Measurements from ENCODE around the gene ALDH6A1. TPM values are rescaled to one million over a fixed set of nuclear protein-coding genes. Genes with fewer than 3 reads are reported as not detected.
A peak's percentile ranks its signal among the peaks of the same experiment; 100 is the strongest.

ALDH6A1 gene
- total RNA-seq, 1 donor from 2014 or later = 10.8 TPM

DNA sequence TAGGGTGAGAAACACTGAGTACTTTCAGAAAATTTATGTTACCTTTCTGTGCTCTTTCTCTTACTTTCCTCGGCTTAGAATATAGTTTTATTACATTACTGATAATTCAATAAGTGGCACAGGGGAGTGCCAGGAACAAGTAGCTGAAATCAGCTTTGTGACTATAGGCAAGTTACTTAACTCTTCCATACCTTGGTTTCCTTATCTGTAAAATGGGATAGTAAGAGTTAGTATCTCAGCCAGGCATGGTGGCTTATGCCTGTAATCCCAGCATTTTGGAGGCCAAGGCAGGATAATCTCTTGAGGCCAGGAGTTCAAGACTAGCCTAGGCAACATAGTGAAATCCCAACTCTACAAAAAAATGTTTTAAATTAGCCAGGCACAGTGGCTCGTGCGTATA lies 49.7 kb downstream of the ALDH6A1 start:
- H3K4me1 Mint-ChIP-seq = no peaks in the 10 kb centered on the region
- no peaks in the 10 kb centered on the region for H3K9me3 Mint-ChIP-seq
- H3K4me3 Mint-ChIP-seq = no peak overlapping the region
- intact Hi-C loops (cut with micrococcal nuclease) = no loop called here
- H3K27ac Mint-ChIP-seq = no peak overlapping the region
- H3K36me3 Mint-ChIP-seq (ENCODE audit: low read depth) = no peaks in the 10 kb centered on the region
- DNase-seq = no peak
- H3K27me3 Mint-ChIP-seq = no peaks in the 10 kb centered on the region

DNA sequence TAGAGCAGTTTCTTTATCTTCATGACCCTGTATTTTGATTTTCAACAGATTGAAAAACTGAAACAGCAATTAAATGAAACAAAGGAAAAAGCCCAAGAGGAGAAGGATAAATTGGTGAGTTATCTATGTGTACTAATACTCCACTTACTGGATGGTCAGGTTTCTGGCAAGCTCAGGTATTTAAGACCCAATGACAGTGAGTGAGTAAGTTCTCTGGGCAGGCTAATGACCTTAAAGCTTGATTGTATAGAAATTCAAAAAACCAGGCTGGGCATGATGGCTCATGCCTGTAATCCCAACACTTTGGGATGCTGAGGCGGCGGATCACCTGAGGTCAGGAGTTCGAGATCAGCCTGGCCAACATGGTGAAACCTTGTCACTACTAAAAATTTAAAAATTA lies 55.1 kb downstream of the ALDH6A1 start:
- H3K4me1 Mint-ChIP-seq = no peaks in the 10 kb centered on the region
- intact Hi-C loops (cut with micrococcal nuclease) = no loop called here

DNA sequence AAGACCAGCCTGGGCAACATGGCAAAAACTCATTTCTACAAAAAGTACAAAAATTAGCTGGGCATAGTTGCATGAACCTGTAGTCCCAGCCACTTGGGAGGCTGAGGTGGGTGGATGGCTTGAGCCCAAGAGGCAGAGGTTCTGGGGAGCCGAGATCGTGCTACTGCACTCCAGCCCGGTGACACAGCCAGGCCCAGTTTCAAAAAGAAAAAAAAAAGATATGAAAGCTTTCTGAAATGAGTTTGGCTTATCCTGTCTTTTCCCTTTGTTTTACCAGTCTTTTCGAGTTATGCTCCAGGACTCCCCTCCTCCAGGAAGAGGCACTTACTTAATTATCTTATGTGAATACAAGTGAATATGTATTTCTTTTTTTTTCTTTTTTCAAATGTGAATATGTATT lies 61.9 kb downstream of the ALDH6A1 start:
- intact Hi-C loops (cut with micrococcal nuclease) = no loop called here
- H3K36me3 Mint-ChIP-seq (ENCODE audit: low read depth) = no peaks in the 10 kb centered on the region
- H3K27ac Mint-ChIP-seq = no peak overlapping the region
- peaks cover 13% of the 10 kb centered on the region for H3K4me1 Mint-ChIP-seq
- H3K4me3 Mint-ChIP-seq = no peak overlapping the region
- no peak for DNase-seq
- no peaks in the 10 kb centered on the region for H3K9me3 Mint-ChIP-seq
- no peaks in the 10 kb centered on the region for H3K27me3 Mint-ChIP-seq

More for the DNA sequence above, 55.1 kb downstream of the ALDH6A1 start:
- Mint-ChIP-seq H3K9me3 (no peaks in the 10 kb centered on the region), H3K4me3 (no peak overlapping the region), H3K27ac (no peak overlapping the region), H3K36me3 (ENCODE audit: low read depth) (no peaks in the 10 kb centered on the region), H3K27me3 (no peaks in the 10 kb centered on the region)
- no peak for DNase-seq

DNA sequence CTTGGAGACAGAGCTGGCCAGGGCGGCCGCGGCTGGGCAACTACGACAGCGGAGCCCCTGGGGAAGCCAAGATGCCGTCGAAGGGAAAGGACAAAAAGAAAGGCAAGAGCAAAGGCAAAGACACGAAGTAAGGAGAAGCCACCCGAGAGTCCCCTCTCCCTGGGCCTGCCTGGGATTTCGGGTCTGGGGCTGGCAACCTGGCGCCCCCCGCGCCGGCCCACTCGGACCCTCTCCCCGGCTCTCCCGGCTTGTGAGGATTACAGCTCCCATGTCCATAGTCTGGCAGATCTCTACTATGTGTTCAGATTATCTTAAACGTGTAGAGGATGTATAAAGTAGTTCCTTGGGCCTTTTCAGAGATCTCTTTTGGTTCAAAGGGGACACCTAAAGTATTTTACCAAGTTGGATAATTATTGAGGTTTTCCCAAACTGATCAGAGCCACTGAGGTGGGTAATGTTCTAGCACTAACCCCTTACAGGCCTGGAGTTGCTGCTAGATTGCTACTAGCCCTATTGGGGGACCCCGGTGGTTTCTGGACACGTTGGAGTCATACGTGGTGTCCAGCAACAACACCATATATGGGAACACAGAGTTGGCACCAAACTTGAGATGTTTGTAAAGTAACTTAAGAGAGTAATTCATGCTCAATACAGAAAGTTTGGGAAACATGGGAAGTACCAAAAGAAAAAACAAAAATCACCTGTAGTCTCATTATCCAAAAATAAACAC lies 64.7 kb downstream of the ALDH6A1 start:
- no peaks in the 10 kb centered on the region for H3K9me3 Mint-ChIP-seq
- no peaks in the 10 kb centered on the region for H3K36me3 Mint-ChIP-seq (ENCODE audit: low read depth)
- H3K27me3 Mint-ChIP-seq = no peaks in the 10 kb centered on the region
- peak; percentile 61 for DNase-seq
- peak overlapping the region; percentile 73 for H3K27ac Mint-ChIP-seq
- peak overlapping the region; percentile 92 for H3K4me3 Mint-ChIP-seq
- intact Hi-C loops (cut with micrococcal nuclease) = loop anchor here (1.0 to 5.0 kb wide), 6 partner anchors 65 to 529 kb away; partner anchors contain the start of genes ALDH6A1, COQ6, FAM161B and LIN52
- peaks cover 17% of the 10 kb centered on the region for H3K4me1 Mint-ChIP-seq

DNA sequence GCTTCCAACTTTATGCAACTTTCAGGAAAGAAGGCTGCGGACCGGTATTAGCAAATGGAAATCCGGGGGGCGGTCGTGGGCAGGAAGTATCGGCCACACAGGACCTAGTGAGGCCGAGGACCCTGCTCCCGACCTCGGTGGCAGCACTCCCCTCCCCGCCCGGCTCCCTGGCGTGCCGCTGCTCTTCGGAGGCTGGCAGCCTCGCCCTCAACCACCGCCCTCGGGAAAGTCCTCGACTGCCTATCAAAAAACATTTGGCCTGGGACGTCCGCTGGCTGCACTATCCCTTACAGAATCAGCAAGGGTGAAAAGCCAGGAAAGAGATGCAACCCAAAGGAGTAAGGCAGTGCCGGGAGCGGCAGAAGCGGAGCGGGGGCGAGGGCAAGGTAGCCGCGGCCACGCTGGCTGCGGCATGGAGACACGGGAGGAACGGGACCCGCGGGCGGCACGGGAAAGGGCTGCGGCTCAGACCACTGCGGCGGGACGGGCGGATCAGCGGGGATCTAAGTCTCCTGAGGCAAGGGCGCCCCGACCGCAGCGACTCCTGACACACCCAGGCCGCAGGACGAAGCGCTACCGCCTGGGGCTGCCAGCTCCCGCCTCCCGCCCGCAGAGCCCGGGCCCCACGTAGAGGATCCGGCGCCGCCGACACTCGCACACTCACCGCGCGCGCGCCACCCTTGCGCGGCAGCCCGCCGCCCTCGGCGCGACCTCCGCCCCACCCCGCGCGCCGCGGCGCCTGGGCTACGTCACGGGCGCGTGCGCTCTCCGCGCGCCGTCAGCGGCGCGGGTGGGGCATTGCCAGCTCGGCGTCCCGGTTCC lies 65.5 kb downstream of the ALDH6A1 start, which contains the start of the genes BBOF1 and ENTPD5:
BBOF1 (plus strand) TSS at position 764 of the 822 bp plus-strand sequence. CDS start 130 bp downstream, outside the sequence.
ENTPD5 (minus strand) TSS at position 703 of the 822 bp plus-strand sequence. CDS start 31,186 bp downstream, outside the sequence.
- no peaks in the 10 kb centered on the region for H3K27me3 Mint-ChIP-seq
- H3K36me3 Mint-ChIP-seq (ENCODE audit: low read depth) = no peaks in the 10 kb centered on the region
- peak; percentile 97 for DNase-seq
- peaks cover 17% of the 10 kb centered on the region for H3K4me1 Mint-ChIP-seq
- H3K27ac Mint-ChIP-seq = peak within 1 kb of the TSS; percentile 97
- no peaks in the 10 kb centered on the region for H3K9me3 Mint-ChIP-seq
- intact Hi-C loops (cut with micrococcal nuclease) = loop anchor here (1.0 to 5.0 kb wide), 6 partner anchors 66 to 528 kb away; partner anchors contain the start of genes ALDH6A1, COQ6, FAM161B and LIN52
- peak within 1 kb of the TSS; percentile 92 for H3K4me3 Mint-ChIP-seq

DNA sequence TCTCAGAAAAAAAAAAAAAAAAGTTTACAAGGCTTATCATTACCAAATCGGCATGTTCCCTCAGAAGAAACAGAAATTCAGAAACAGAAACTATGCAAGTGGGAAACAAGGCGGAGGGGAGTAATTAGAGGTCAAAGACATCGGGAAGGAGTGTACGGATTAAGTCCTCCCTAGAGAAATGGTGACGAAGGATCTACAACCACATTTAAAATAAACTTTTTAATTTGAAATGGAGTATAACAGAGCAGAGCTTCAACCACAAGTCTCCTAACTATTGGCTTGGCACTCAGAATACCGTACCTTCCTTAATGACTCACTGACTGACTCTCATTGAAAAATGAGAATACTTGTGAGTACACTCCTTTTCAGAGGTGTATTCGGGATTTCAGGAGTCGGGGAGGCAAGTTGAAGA lies 66.1 kb downstream of the ALDH6A1 start:
- peak overlapping the region; percentile 92 for H3K4me3 Mint-ChIP-seq
- H3K27ac Mint-ChIP-seq = peak overlapping the region; percentile 97
- peak; percentile 60 for DNase-seq
- no peaks in the 10 kb centered on the region for H3K27me3 Mint-ChIP-seq
- H3K36me3 Mint-ChIP-seq (ENCODE audit: low read depth) = peaks cover 5% of the 10 kb centered on the region
- peaks cover 17% of the 10 kb centered on the region for H3K4me1 Mint-ChIP-seq
- no peaks in the 10 kb centered on the region for H3K9me3 Mint-ChIP-seq
- intact Hi-C loops (cut with micrococcal nuclease) = loop anchor here (2.0 to 5.0 kb wide), 4 partner anchors 131 to 527 kb away; partner anchors contain the start of genes PNMA1, RIOX1 and ZNF410

DNA sequence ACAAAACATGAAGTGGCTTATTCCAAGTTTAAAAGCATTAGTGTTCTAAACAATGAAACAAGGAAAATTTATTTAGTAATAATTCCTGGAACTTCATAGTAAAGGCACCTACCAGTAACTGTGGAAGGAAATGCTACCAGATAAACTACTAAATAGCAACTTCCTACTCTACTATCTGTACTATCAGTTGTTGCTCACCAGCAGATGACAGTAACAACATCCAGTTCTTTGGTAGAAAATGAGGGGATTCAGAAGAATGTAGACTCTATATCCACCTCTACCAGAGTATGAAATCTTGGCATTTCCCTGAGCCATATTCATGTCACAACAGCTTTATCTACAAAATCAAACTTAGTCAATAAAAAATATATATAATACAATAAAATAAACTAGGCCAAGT lies 68.3 kb downstream of the ALDH6A1 start:
- H3K36me3 Mint-ChIP-seq (ENCODE audit: low read depth) = peaks cover 9% of the 10 kb centered on the region
- intact Hi-C loops (cut with micrococcal nuclease) = loop anchor here (5.0 kb wide), 1 partner anchor 304 kb away; the partner anchor contains the start of gene PNMA1
- H3K9me3 Mint-ChIP-seq = no peaks in the 10 kb centered on the region
- H3K4me1 Mint-ChIP-seq = peaks cover 17% of the 10 kb centered on the region
- H3K27ac Mint-ChIP-seq = no peak overlapping the region
- no peaks in the 10 kb centered on the region for H3K27me3 Mint-ChIP-seq
- H3K4me3 Mint-ChIP-seq = no peak overlapping the region
- DNase-seq = no peak

DNA sequence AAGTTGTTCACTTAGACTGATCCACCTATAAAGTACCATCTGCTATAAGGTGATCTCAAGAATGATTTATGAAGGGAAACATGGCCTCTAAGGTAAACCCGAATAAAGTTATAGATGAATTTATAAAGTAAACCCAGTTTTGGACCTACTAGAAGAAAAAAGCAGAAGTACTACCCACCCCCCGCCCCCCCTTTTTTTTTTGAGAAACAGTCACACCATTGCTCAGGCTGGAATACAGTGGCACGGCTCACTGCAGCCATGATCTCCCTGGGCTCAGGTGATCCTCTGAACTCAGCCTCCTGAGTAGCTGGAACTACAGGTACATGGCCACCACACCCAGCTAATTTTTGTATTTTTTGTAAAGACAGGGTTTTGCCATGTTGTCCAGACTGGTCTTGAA lies 69.1 kb downstream of the ALDH6A1 start:
- intact Hi-C loops (cut with micrococcal nuclease) = loop anchor here (5.0 kb wide), 1 partner anchor 303 kb away; the partner anchor contains the start of gene PNMA1
- Mint-ChIP-seq H3K27me3 (no peaks in the 10 kb centered on the region), H3K36me3 (ENCODE audit: low read depth) (peaks cover 10% of the 10 kb centered on the region)

DNA sequence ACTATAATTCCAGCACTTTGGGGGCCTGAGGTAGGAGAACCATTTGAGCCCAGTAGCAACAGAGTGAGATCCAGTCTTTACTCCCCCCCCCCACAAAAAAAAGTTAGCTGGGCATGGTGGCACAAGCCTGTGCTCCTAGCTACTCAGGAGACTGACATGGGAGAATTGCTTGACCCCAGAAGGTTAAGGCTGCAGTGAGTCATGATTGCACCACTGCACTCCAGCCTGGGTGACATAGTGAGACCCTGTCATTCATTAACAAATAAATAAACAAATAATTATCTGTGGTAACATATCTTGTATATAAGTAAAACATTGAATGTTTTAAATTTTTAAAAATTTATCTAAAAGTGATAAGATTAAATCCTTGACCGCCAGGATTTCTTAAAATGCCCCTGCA lies 70.0 kb downstream of the ALDH6A1 start:
- no peak overlapping the region for H3K4me3 Mint-ChIP-seq
- intact Hi-C loops (cut with micrococcal nuclease) = no loop called here
- H3K9me3 Mint-ChIP-seq = no peaks in the 10 kb centered on the region
- H3K27me3 Mint-ChIP-seq = no peaks in the 10 kb centered on the region
- H3K36me3 Mint-ChIP-seq (ENCODE audit: low read depth) = peaks cover 10% of the 10 kb centered on the region
- peaks cover 11% of the 10 kb centered on the region for H3K4me1 Mint-ChIP-seq
- DNase-seq = no peak
- H3K27ac Mint-ChIP-seq = no peak overlapping the region

More for the DNA sequence above, 69.1 kb downstream of the ALDH6A1 start:
- no peak overlapping the region for H3K27ac Mint-ChIP-seq
- no peaks in the 10 kb centered on the region for H3K9me3 Mint-ChIP-seq
- H3K4me3 Mint-ChIP-seq = no peak overlapping the region
- H3K4me1 Mint-ChIP-seq = peaks cover 17% of the 10 kb centered on the region
- no peak for DNase-seq

DNA sequence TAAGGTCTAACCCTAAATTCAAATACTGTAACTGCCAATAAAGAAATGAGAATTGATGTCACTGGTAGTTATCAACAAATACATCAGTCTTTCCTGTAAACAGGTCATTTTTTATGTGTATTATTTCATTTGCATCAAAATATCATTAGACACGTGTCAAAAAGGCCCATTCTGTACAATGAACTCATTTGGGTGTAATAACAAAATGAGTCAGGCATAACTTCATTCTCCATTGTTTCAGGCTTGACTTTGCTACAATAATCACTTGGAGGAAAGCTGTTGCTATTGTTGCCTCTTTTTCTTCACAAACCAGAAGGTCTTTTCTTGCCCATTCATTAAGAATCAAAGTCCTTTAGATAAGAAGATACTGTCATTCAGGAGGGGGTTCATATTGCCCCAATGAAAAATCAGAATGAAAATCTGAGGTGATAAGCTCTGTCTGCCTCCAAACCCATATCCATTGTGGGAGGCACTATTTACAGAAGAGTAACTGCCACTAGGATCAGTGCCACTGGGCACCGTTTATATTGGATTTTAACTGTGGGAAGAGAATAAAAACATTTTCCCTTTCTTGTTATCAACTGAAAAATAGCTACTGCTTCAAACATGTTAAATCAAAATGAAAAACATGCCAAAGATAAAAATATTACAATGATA lies 75.3 kb downstream of the ALDH6A1 start:
- H3K27ac Mint-ChIP-seq = no peak overlapping the region

More for the DNA sequence above, 75.3 kb downstream of the ALDH6A1 start:
- H3K4me3 Mint-ChIP-seq = no peak overlapping the region
- H3K4me1 Mint-ChIP-seq = no peaks in the 10 kb centered on the region
- intact Hi-C loops (cut with micrococcal nuclease) = no loop called here
- no peak for DNase-seq
- H3K9me3 Mint-ChIP-seq = no peaks in the 10 kb centered on the region
- peaks cover 14% of the 10 kb centered on the region for H3K36me3 Mint-ChIP-seq (ENCODE audit: low read depth)
- no peaks in the 10 kb centered on the region for H3K27me3 Mint-ChIP-seq

Other genes with a start within 250 kb of the ALDH6A1 start
- gene PTGR2, start 232.6 kb downstream of the ALDH6A1 start, total RNA-seq = 1.5 and 2.1 TPM in 2 replicates
- gene ZNF410, start 197.6 kb downstream of the ALDH6A1 start, total RNA-seq = 62.7 and 70.2 TPM in 2 replicates
- gene FAM161B, start 134.4 kb downstream of the ALDH6A1 start, total RNA-seq = 0.57 and 0.75 TPM in 2 replicates
- gene COQ6, start 134.2 kb downstream of the ALDH6A1 start, total RNA-seq = 16.6 and 20.1 TPM in 2 replicates
- gene ENTPD5, start 65.2 kb downstream of the ALDH6A1 start, total RNA-seq = 10.6 and 12.2 TPM in 2 replicates
- 0.57 and 0.72 TPM in 2 replicates for gene BBOF1, start 65.1 kb downstream of the ALDH6A1 start, total RNA-seq
- gene LIN52, start 503 bp upstream of the ALDH6A1 start, total RNA-seq = 15.2 and 21.5 TPM in 2 replicates
- gene VSX2, start 155.0 kb upstream of the ALDH6A1 start, total RNA-seq = not detected in 2 replicates
- 42.4 and 42.9 TPM in 2 replicates for gene ABCD4, start 218.5 kb upstream of the ALDH6A1 start, total RNA-seq